A673 (cell line): Measurements from ENCODE around the gene CLEC4G.
A peak's percentile ranks its signal among the peaks of the same experiment; 100 is the strongest.

ENCODE experiments used
- EZH2 ChIP-seq: fragments of 200-600 bp; sonication (generic); IDR thresholded peaks from 2 replicates; pipeline ENCODE4 v1.6.1; 2017; ENCODE audit warnings: borderline replicate concordance, low read depth, mild to moderate bottlenecking, mixed read lengths, antibody characterized with exemption, low read length; ENCODE audit not compliant: poor library complexity, severe bottlenecking
- TF ChIP-seq, protein P1 (sequence below): fragments of 300-800, 200-600 bp; sonication (generic); conservative IDR thresholded peaks from 2 replicates; pipeline ENCODE4 v1.5.1; 2017; ENCODE audit warnings: low read depth, mild to moderate bottlenecking, antibody characterized with exemption, low read length, moderate library complexity, mixed read lengths

DNA sequence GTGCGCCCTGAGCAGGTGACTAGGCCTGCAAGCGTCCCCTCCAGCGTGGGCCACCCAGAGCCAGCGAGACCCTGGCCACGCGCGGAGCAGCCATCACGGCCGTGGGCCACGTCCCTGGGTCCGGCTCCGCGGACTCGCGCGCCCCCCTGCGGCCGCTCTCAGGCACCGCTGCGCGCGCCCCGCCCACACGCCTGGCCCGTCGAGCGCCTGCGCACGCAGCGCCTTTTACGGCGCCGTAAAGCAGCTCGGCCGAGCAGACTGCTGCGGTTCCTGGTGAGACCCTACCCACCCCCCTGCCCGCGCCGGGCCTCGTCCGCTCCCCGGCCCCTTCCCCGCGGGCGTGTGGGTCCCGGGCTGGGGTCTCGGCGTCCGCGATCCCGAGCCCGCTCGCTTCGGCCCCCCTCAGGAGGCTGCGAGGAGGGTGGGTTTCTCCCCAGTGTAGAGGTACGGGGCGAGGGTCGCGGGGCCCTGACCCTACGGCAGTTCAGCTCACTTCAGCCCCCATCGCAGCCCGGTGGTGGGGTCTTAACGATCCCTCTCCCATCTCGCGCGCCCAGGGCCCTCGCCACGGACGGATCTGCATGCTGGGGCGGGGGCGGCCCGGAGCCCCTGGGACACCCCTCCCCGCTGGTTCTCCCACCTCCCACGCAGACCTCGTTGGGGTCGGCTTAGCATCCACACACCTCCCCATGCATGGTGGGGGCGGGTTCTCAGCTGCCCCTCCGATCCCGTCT, 51.1 kb downstream of the CLEC4G start, which contains the start of gene TRAPPC5:
- TF ChIP-seq, protein P1, sequence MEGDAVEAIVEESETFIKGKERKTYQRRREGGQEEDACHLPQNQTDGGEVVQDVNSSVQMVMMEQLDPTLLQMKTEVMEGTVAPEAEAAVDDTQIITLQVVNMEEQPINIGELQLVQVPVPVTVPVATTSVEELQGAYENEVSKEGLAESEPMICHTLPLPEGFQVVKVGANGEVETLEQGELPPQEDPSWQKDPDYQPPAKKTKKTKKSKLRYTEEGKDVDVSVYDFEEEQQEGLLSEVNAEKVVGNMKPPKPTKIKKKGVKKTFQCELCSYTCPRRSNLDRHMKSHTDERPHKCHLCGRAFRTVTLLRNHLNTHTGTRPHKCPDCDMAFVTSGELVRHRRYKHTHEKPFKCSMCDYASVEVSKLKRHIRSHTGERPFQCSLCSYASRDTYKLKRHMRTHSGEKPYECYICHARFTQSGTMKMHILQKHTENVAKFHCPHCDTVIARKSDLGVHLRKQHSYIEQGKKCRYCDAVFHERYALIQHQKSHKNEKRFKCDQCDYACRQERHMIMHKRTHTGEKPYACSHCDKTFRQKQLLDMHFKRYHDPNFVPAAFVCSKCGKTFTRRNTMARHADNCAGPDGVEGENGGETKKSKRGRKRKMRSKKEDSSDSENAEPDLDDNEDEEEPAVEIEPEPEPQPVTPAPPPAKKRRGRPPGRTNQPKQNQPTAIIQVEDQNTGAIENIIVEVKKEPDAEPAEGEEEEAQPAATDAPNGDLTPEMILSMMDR: peak; percentile 67
- TF ChIP-seq EZH2: no peak
